ENCODE results near the gene PNKD.

GRCh38 chr2:218244204-218244603, 26.1 kb upstream of the PNKD start:
- TF ChIP-seq CTCF (IDR thresholded peaks at IDR 0.05; ENCODE audit: insufficient read depth, low read length) (no peak), POLR2AphosphoS5 (IDR thresholded peaks at IDR 0.05; ENCODE audit: low read depth) (no peak), GABPA (IDR thresholded peaks at IDR 0.05; ENCODE audit: low read depth) (no peak), REST (IDR thresholded peaks at IDR 0.05; ENCODE audit: insufficient replicate concordance, low read depth) (no peak)
